Adrenal gland (tissue), 5 donors: ENCODE data around the gene FOXI1.

ENCODE experiments used
- POLR2A ChIP-seq, 2 donors: fragments of 450-650 bp; IDR thresholded peaks; one replicate each; pipeline ENCODE4 v1.6.1; 2017; ENCODE audit warnings: antibody characterized with exemption in 2 of 2, mild to moderate bottlenecking in 2 of 2, moderate library complexity in 1 of 2
- TF ChIP-seq, protein P1 (sequence below), 6 experiments: fragments of 450-650 bp in 4 of 6; fragments of 200-600 bp in 2 of 6; sonication (generic) in 1 of 6; IDR thresholded peaks; 1 replicate in 5 of 6; 2 replicates in 1 of 6; pipeline versions ENCODE4 v1.5.1 to v1.8.0; 2016 to 2021; ENCODE audit warnings: antibody characterized with exemption in 6 of 6, mild to moderate bottlenecking in 2 of 6, moderate library complexity in 1 of 6
- donor health status: DM: no; HTN: no; CAD: no.

DNA sequence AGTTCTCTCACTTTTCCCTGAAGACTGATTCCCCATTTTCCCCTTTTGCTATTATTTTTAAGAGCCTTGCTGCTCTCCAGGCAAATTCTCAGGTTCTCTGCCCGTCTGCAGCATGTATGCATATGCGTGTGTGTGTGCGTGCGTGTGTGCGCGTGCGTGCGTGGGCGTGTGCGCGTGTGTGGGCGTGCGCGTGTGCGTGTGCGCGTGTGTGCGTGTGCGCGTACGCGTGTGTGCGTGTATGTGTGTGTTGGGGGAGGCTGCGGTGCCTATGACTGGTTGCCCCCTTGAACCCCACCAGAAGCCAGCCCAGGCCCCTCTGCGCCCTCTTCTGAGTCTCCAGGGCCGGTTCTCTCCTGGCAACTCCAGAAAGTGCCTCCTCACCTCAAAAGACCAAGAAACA, 987 bp upstream of the FOXI1 start:
- TF ChIP-seq, protein P1, sequence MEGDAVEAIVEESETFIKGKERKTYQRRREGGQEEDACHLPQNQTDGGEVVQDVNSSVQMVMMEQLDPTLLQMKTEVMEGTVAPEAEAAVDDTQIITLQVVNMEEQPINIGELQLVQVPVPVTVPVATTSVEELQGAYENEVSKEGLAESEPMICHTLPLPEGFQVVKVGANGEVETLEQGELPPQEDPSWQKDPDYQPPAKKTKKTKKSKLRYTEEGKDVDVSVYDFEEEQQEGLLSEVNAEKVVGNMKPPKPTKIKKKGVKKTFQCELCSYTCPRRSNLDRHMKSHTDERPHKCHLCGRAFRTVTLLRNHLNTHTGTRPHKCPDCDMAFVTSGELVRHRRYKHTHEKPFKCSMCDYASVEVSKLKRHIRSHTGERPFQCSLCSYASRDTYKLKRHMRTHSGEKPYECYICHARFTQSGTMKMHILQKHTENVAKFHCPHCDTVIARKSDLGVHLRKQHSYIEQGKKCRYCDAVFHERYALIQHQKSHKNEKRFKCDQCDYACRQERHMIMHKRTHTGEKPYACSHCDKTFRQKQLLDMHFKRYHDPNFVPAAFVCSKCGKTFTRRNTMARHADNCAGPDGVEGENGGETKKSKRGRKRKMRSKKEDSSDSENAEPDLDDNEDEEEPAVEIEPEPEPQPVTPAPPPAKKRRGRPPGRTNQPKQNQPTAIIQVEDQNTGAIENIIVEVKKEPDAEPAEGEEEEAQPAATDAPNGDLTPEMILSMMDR (IDR thresholded peaks at IDR 0.05) = no peak
- no peak for TF ChIP-seq POLR2A (IDR thresholded peaks at IDR 0.05)
